GM23338 (cell line): ENCODE data around the gene MED27. TPM values are rescaled to one million over a fixed set of nuclear protein-coding genes. Genes with fewer than 3 reads are reported as not detected.

Source experiments
- ATAC-seq: fragments of 200-7000 bp; cut with Tn5 transposase; 3 replicates; pipeline ENCODE4 v1.9.1; 2020
- DNase-seq: peaks from one replicate; pipeline ENCODE4 v3.0.0-alpha.2; 2015; ENCODE audit warnings: low spot score
- H2AFZ ChIP-seq: fragments of 200-600 bp; sonication (generic); 2 replicates; pipeline ENCODE4 v1.8.0; 2016; ENCODE audit warnings: antibody characterized with exemption, mild to moderate bottlenecking, moderate library complexity
- H3F3A ChIP-seq: fragments of 200-600 bp; sonication (generic); replicated peaks from 2 replicates; pipeline ENCODE4 v1.8.0; 2017; ENCODE audit warnings: antibody characterized with exemption, mixed run types, low read depth
- H3K27ac ChIP-seq: fragments of 200-600 bp; sonication (generic); 2 replicates; pipeline ENCODE4 v1.6.1; 2016; ENCODE audit warnings: low read depth
- H3K27me3 ChIP-seq: fragments of 200-600 bp; sonication (generic); 2 replicates; pipeline ENCODE4 v1.8.0; 2016; ENCODE audit warnings: mild to moderate bottlenecking, mixed run types, moderate library complexity; ENCODE audit not compliant: insufficient read depth
- H3K36me3 ChIP-seq: fragments of 200-600 bp; sonication (generic); 2 replicates; pipeline ENCODE4 v1.8.0; 2016; ENCODE audit warnings: mild to moderate bottlenecking; ENCODE audit not compliant: insufficient read depth
- H3K4me1 ChIP-seq: fragments of 200-600 bp; sonication (generic); 2 replicates; pipeline ENCODE4 v1.8.0; 2016; ENCODE audit warnings: mild to moderate bottlenecking, moderate library complexity; ENCODE audit not compliant: insufficient read depth
- H3K4me2 ChIP-seq: fragments of 200-600 bp; sonication (generic); 2 replicates; pipeline ENCODE4 v1.7.1; 2017; ENCODE audit warnings: mixed run types
- H3K4me3 ChIP-seq: fragments of 200-600 bp; sonication (generic); 2 replicates; pipeline ENCODE4 v1.6.1; 2016; ENCODE audit warnings: mixed run types
- H3K79me2 ChIP-seq: fragments of 200-600 bp; sonication (generic); replicated peaks from 2 replicates; pipeline ENCODE4 v1.8.0; 2017; ENCODE audit warnings: mild to moderate bottlenecking; ENCODE audit not compliant: insufficient read depth
- H3K9me2 ChIP-seq: fragments of 200-600 bp; sonication (generic); 2 replicates; pipeline ENCODE4 v1.8.0; 2017; ENCODE audit not compliant: insufficient read depth
- H4K20me1 ChIP-seq: fragments of 200-600 bp; sonication (generic); replicated peaks from 2 replicates; pipeline ENCODE4 v1.8.0; 2017; ENCODE audit warnings: mild to moderate bottlenecking; ENCODE audit not compliant: insufficient read depth
- H3K27ac Mint-ChIP-seq: 2 replicates; pipeline ENCODE4 v1.8.0; 2020; ENCODE audit warnings: inconsistent platforms, mild to moderate bottlenecking, moderate library complexity, mixed read lengths
- H3K27me3 Mint-ChIP-seq: 3 replicates; pipeline ENCODE4 v1.8.0; 2022; ENCODE audit warnings: low read depth, mild to moderate bottlenecking, moderate library complexity, mixed read lengths, inconsistent platforms; ENCODE audit not compliant: insufficient read depth, poor library complexity
- H3K36me3 Mint-ChIP-seq: 3 replicates; pipeline ENCODE4 v1.8.0; 2021; ENCODE audit warnings: low read depth, mild to moderate bottlenecking, inconsistent platforms, moderate library complexity, mixed read lengths
- H3K4me1 Mint-ChIP-seq: 3 replicates; pipeline ENCODE4 v1.8.0; 2020; ENCODE audit warnings: mild to moderate bottlenecking, inconsistent platforms, mixed read lengths
- H3K4me3 Mint-ChIP-seq: 3 replicates; pipeline ENCODE4 v1.8.0; 2021; ENCODE audit warnings: moderate library complexity, mild to moderate bottlenecking, inconsistent platforms, mixed read lengths
- H3K9me3 Mint-ChIP-seq: 3 replicates; pipeline ENCODE4 v1.8.0; 2020; ENCODE audit warnings: moderate library complexity, mild to moderate bottlenecking, inconsistent platforms, mixed read lengths
- CREB1 ChIP-seq: fragments of 250-450 bp; sonication (Bioruptor Pico); IDR thresholded peaks from 2 replicates; pipeline ENCODE4 v1.5.0; 2020; ENCODE audit warnings: low read depth, mild to moderate bottlenecking, moderate library complexity
- ETS1 ChIP-seq: IDR thresholded peaks from 2 replicates; pipeline ENCODE4 v1.6.1; 2016; ENCODE audit warnings: antibody characterized with exemption
- EZH2 ChIP-seq: fragments of 200-600 bp; sonication (generic); IDR thresholded peaks from one replicate; pipeline ENCODE4 v1.8.0; 2017; ENCODE audit warnings: antibody characterized with exemption, mild to moderate bottlenecking, low read depth; ENCODE audit not compliant: unreplicated experiment
- EZH2phosphoT487 ChIP-seq: fragments of 200-600 bp; sonication (generic); IDR thresholded peaks from one replicate; pipeline ENCODE4 v1.8.1; 2018; ENCODE audit warnings: antibody characterized with exemption; ENCODE audit not compliant: unreplicated experiment
- JUNB ChIP-seq: IDR thresholded peaks from one replicate; pipeline ENCODE4 v1.6.1; 2016; ENCODE audit warnings: antibody characterized with exemption; ENCODE audit not compliant: unreplicated experiment
- NANOG ChIP-seq: IDR thresholded peaks from 2 replicates; pipeline ENCODE4 v1.6.1; 2016; ENCODE audit warnings: antibody characterized with exemption, borderline replicate concordance
- POLR2AphosphoS5 ChIP-seq: IDR thresholded peaks from 2 replicates; pipeline ENCODE4 v1.6.1; 2016; ENCODE audit warnings: antibody characterized with exemption, low read depth
- STAT1 ChIP-seq: IDR thresholded peaks from one replicate; pipeline ENCODE4 v1.6.1; 2016; ENCODE audit warnings: antibody characterized with exemption; ENCODE audit not compliant: unreplicated experiment
- ZNF114 ChIP-seq: fragments of 250-450 bp; sonication (Bioruptor Pico); IDR thresholded peaks from 2 replicates; pipeline ENCODE4 v1.5.0; 2020; ENCODE audit warnings: mild to moderate bottlenecking, moderate library complexity
- ZNF331 ChIP-seq: fragments of 250-450 bp; sonication (Bioruptor Pico); IDR thresholded peaks from 2 replicates; pipeline ENCODE4 v1.5.0; 2020; ENCODE audit warnings: low read depth, mild to moderate bottlenecking, moderate library complexity
- polyA plus RNA-seq: library from polyadenylated mRNA; unstranded; fragments of >200 nt; fragmentation: Nextera tagmentation; extraction: Ambion mirVana; gene quantifications from 2 replicates; pipeline ENCODE4 v1.2.1, GENCODE V29; 2016
- total RNA-seq: library from RNA; depleted of rRNA; stranded (reverse); fragments of >200 nt; shearing (Covaris generic); gene quantifications from 2 replicates; pipeline ENCODE4 v1.2.3, GENCODE V29; 2014
- TF ChIP-seq, protein P1 (sequence below), 2 experiments: fragments of 200-600 bp in 1 of 2; sonication (generic) in 1 of 2; conservative IDR thresholded peaks; 2 replicates each; pipeline versions ENCODE4 v1.5.1 to v1.6.1; 2016 to 2017; ENCODE audit warnings: antibody characterized with exemption in 2 of 2, low read depth in 2 of 2, mild to moderate bottlenecking in 2 of 2, moderate library complexity in 1 of 2
- TF ChIP-seq, protein P2 (sequence below): fragments of 250-450 bp; sonication (Bioruptor Pico); IDR thresholded peaks from 2 replicates; pipeline ENCODE4 v1.5.0; 2020; ENCODE audit warnings: mild to moderate bottlenecking, moderate library complexity
- TF ChIP-seq, protein P3 (sequence below): IDR thresholded peaks from one replicate; pipeline ENCODE4 v1.6.1; 2018; ENCODE audit warnings: antibody characterized with exemption; ENCODE audit not compliant: unreplicated experiment

The MED27 gene
- total and polyA plus RNA-seq, 2 experiments from 2014 or later = 30.6 to 35.0 TPM

- peaks cover 7% of the 10 kb centered on the region; the same call in 1 of the 2 replicates for H3K79me2 ChIP-seq
- ATAC-seq (peak; percentile 44), DNase-seq (no peak)
- H3K36me3 ChIP-seq = no peaks in the 10 kb centered on the region
- no peak for TF ChIP-seq ZNF331 (CRISPR knock-in tag)
- no peak for TF ChIP-seq JUNB
- TF ChIP-seq ETS1 = no peak
- no peak for TF ChIP-seq NANOG
- TF ChIP-seq EZH2 = no peak
- TF ChIP-seq EZH2phosphoT487 = no peak
- no peak for TF ChIP-seq POLR2AphosphoS5
- no peak for TF ChIP-seq ZNF114 (CRISPR knock-in tag)
- TF ChIP-seq, protein P1, sequence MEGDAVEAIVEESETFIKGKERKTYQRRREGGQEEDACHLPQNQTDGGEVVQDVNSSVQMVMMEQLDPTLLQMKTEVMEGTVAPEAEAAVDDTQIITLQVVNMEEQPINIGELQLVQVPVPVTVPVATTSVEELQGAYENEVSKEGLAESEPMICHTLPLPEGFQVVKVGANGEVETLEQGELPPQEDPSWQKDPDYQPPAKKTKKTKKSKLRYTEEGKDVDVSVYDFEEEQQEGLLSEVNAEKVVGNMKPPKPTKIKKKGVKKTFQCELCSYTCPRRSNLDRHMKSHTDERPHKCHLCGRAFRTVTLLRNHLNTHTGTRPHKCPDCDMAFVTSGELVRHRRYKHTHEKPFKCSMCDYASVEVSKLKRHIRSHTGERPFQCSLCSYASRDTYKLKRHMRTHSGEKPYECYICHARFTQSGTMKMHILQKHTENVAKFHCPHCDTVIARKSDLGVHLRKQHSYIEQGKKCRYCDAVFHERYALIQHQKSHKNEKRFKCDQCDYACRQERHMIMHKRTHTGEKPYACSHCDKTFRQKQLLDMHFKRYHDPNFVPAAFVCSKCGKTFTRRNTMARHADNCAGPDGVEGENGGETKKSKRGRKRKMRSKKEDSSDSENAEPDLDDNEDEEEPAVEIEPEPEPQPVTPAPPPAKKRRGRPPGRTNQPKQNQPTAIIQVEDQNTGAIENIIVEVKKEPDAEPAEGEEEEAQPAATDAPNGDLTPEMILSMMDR (conservative IDR thresholded peaks at IDR 0.05; ENCODE audit: low read depth in 2 of 2) = no peak
- TF ChIP-seq, protein P2, sequence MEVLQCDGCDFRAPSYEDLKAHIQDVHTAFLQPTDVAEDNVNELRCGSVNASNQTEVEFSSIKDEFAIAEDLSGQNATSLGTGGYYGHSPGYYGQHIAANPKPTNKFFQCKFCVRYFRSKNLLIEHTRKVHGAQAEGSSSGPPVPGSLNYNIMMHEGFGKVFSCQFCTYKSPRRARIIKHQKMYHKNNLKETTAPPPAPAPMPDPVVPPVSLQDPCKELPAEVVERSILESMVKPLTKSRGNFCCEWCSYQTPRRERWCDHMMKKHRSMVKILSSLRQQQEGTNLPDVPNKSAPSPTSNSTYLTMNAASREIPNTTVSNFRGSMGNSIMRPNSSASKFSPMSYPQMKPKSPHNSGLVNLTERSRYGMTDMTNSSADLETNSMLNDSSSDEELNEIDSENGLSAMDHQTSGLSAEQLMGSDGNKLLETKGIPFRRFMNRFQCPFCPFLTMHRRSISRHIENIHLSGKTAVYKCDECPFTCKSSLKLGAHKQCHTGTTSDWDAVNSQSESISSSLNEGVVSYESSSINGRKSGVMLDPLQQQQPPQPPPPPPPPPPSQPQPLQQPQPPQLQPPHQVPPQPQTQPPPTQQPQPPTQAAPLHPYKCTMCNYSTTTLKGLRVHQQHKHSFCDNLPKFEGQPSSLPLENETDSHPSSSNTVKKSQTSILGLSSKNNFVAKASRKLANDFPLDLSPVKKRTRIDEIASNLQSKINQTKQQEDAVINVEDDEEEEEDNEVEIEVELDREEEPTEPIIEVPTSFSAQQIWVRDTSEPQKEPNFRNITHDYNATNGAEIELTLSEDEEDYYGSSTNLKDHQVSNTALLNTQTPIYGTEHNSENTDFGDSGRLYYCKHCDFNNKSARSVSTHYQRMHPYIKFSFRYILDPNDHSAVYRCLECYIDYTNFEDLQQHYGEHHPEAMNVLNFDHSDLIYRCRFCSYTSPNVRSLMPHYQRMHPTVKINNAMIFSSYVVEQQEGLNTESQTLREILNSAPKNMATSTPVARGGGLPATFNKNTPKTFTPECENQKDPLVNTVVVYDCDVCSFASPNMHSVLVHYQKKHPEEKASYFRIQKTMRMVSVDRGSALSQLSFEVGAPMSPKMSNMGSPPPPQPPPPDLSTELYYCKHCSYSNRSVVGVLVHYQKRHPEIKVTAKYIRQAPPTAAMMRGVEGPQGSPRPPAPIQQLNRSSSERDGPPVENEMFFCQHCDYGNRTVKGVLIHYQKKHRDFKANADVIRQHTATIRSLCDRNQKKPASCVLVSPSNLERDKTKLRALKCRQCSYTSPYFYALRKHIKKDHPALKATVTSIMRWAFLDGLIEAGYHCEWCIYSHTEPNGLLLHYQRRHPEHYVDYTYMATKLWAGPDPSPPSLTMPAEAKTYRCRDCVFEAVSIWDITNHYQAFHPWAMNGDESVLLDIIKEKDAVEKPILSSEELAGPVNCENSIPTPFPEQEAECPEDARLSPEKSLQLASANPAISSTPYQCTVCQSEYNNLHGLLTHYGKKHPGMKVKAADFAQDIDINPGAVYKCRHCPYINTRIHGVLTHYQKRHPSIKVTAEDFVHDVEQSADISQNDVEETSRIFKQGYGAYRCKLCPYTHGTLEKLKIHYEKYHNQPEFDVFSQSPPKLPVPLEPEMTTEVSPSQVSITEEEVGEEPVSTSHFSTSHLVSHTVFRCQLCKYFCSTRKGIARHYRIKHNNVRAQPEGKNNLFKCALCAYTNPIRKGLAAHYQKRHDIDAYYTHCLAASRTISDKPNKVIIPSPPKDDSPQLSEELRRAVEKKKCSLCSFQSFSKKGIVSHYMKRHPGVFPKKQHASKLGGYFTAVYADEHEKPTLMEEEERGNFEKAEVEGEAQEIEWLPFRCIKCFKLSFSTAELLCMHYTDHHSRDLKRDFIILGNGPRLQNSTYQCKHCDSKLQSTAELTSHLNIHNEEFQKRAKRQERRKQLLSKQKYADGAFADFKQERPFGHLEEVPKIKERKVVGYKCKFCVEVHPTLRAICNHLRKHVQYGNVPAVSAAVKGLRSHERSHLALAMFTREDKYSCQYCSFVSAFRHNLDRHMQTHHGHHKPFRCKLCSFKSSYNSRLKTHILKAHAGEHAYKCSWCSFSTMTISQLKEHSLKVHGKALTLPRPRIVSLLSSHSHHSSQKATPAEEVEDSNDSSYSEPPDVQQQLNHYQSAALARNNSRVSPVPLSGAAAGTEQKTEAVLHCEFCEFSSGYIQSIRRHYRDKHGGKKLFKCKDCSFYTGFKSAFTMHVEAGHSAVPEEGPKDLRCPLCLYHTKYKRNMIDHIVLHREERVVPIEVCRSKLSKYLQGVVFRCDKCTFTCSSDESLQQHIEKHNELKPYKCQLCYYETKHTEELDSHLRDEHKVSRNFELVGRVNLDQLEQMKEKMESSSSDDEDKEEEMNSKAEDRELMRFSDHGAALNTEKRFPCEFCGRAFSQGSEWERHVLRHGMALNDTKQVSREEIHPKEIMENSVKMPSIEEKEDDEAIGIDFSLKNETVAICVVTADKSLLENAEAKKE (CRISPR knock-in tag) = no peak
- no peak for TF ChIP-seq STAT1
- TF ChIP-seq, protein P3, sequence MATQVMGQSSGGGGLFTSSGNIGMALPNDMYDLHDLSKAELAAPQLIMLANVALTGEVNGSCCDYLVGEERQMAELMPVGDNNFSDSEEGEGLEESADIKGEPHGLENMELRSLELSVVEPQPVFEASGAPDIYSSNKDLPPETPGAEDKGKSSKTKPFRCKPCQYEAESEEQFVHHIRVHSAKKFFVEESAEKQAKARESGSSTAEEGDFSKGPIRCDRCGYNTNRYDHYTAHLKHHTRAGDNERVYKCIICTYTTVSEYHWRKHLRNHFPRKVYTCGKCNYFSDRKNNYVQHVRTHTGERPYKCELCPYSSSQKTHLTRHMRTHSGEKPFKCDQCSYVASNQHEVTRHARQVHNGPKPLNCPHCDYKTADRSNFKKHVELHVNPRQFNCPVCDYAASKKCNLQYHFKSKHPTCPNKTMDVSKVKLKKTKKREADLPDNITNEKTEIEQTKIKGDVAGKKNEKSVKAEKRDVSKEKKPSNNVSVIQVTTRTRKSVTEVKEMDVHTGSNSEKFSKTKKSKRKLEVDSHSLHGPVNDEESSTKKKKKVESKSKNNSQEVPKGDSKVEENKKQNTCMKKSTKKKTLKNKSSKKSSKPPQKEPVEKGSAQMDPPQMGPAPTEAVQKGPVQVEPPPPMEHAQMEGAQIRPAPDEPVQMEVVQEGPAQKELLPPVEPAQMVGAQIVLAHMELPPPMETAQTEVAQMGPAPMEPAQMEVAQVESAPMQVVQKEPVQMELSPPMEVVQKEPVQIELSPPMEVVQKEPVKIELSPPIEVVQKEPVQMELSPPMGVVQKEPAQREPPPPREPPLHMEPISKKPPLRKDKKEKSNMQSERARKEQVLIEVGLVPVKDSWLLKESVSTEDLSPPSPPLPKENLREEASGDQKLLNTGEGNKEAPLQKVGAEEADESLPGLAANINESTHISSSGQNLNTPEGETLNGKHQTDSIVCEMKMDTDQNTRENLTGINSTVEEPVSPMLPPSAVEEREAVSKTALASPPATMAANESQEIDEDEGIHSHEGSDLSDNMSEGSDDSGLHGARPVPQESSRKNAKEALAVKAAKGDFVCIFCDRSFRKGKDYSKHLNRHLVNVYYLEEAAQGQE = no peak
- no peak for TF ChIP-seq CREB1
- no peak overlapping the region for H3K4me3 Mint-ChIP-seq
- no peaks in the 10 kb centered on the region for H3F3A ChIP-seq
- peaks cover 1% of the 10 kb centered on the region for H3K27me3 Mint-ChIP-seq
- no peak overlapping the region for H2AFZ ChIP-seq
- H3K4me1 Mint-ChIP-seq = peaks cover 25% of the 10 kb centered on the region
- H4K20me1 ChIP-seq = no peaks in the 10 kb centered on the region; the same call in 1 of the 2 replicates
- no peaks in the 10 kb centered on the region; the same call in 2 of the 3 replicates for H3K9me3 Mint-ChIP-seq
- no peak overlapping the region for H3K4me3 ChIP-seq
- no peaks in the 10 kb centered on the region for H3K9me2 ChIP-seq
- no peaks in the 10 kb centered on the region for H3K27me3 ChIP-seq
- H3K4me2 ChIP-seq = no peak overlapping the region
- no peak overlapping the region for H3K27ac ChIP-seq
- H3K36me3 Mint-ChIP-seq = no peaks in the 10 kb centered on the region
- H3K27ac Mint-ChIP-seq = peak overlapping the region; percentile 43; the same call in 1 of the 2 replicates
- H3K4me1 ChIP-seq = peaks cover 13% of the 10 kb centered on the region
Observed at GRCh38 chr9:131926360-131926922, 153.2 kb downstream of the MED27 start.
